NB4 (cell line): Measurements from ENCODE around the gene U2SURP.

Experiments
- CTCF ChIP-seq: IDR thresholded peaks from one replicate; pipeline ENCODE4 v1.5.1; 2012; ENCODE audit warnings: low read depth, low read length
- MAX ChIP-seq: IDR thresholded peaks from 2 replicates; pipeline ENCODE4 v1.6.1; 2011; ENCODE audit warnings: low read depth, low read length
- MYC ChIP-seq: IDR thresholded peaks from 2 replicates; pipeline ENCODE4 v1.6.1; 2011; ENCODE audit warnings: low read depth, low read length
- POLR2A ChIP-seq: IDR thresholded peaks from 2 replicates; pipeline ENCODE4 v1.6.1; 2011; ENCODE audit warnings: mild to moderate bottlenecking; ENCODE audit not compliant: insufficient read length; ENCODE audit errors: extremely low read depth

GRCh38 chr3:143016321-143016972, 15.1 kb downstream of the U2SURP start:
- TF ChIP-seq POLR2A (no peak), CTCF (no peak), MAX (no peak), MYC (no peak)
